ENCODE data around the gene TRIM17. TPM values are rescaled to one million over a fixed set of nuclear protein-coding genes. Genes with fewer than 3 reads are reported as not detected.

The TRIM17 gene
- total and polyA plus RNA-seq, 9 of the 15 experiments (the other 6 are each of a cell fraction or from before 2014, with no cell fraction given) = not detected

DNA sequence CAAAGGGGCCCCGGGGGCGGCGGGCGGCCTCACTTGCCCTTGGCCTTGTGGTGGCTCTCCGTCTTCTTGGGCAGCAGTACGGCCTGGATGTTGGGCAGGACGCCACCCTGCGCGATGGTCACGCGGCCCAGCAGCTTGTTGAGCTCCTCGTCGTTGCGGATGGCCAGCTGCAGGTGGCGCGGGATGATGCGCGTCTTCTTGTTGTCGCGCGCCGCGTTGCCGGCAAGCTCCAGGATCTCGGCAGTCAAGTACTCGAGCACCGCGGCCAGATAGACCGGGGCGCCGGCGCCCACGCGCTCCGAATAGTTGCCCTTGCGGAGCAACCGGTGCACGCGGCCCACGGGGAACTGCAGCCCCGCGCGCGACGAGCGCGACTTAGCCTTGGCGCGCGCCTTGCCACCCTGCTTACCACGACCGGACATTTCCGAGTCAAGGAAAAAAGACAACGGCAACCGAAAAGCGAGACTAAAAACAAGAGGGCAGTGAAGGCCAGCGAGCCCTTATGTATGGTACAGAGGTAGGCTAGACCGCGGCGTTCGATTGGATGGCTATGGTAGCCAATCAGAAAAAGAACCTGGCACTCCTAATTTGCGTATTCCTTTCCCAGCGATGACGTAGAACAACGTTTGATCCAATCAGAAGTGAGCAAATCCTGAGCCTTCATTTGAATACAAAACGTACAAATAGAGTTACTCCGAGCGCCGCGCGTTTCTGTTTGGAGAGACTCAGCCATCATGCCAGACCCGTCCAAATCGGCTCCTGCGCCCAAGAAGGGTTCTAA lies 40.9 kb upstream of the TRIM17 start (continued):
- TF ChIP-seq OTX1 (CRISPR knock-in tag; IDR thresholded peaks at IDR 0.05) (0 out of 2 replicates have a peak, but pooled peaks have one; percentile 53), SMAD4 (CRISPR knock-in tag; conservative IDR thresholded peaks at IDR 0.05) (peak; percentile 82), NR4A1 (CRISPR knock-in tag; IDR thresholded peaks at IDR 0.05) (no peak), NR4A1 (tag; IDR thresholded peaks at IDR 0.05) (peak; percentile 76), SAFB2 (IDR thresholded peaks at IDR 0.05; ENCODE audit: borderline replicate concordance, low read depth, low read length, severe bottlenecking) (no peak), U2AF2 (optimal IDR thresholded peaks at IDR 0.05; ENCODE audit: low read depth, low read length) (no peak), TFAM (CRISPR knock-in tag; conservative IDR thresholded peaks at IDR 0.05) (no peak), SUPT5H (IDR thresholded peaks at IDR 0.05) (peak; percentile 99), EGR1 (conservative IDR thresholded peaks at IDR 0.05) (peak; percentile 93), TCFL5 (CRISPR knock-in tag; conservative IDR thresholded peaks at IDR 0.05) (no peak), NFE2 (IDR thresholded peaks at IDR 0.05; ENCODE audit: low read depth) (peak; percentile 4; the same call in 1 of the 2 replicates), LCOR (CRISPR knock-in tag; IDR thresholded peaks at IDR 0.05) (peak; percentile 91), ZNF133 (CRISPR knock-in tag; IDR thresholded peaks at IDR 0.05) (no peak), SRSF3 (IDR thresholded peaks at IDR 0.05; ENCODE audit: insufficient read depth, low read length) (0 out of 2 replicates have a peak, but pooled peaks have one; percentile 80), SNRNP70 (optimal IDR thresholded peaks at IDR 0.05; ENCODE audit: low read depth, low read length) (no peak), NR2C1 (IDR thresholded peaks at IDR 0.05) (no peak), NR2C1 (tag; IDR thresholded peaks at IDR 0.05) (no peak), RHOXF2B (CRISPR knock-in tag; conservative IDR thresholded peaks at IDR 0.05) (no peak)
- TF ChIP-seq, protein P1, sequence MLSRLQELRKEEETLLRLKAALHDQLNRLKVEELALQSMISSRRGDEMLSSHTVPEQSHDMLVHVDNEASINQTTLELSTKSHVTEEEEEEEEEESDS (CRISPR knock-in tag; IDR thresholded peaks at IDR 0.05) = no peak
- TF ChIP-seq, protein P2, sequence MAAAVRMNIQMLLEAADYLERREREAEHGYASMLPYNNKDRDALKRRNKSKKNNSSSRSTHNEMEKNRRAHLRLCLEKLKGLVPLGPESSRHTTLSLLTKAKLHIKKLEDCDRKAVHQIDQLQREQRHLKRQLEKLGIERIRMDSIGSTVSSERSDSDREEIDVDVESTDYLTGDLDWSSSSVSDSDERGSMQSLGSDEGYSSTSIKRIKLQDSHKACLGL (CRISPR knock-in tag; IDR thresholded peaks at IDR 0.05; ENCODE audit: borderline replicate concordance, poor library complexity, severe bottlenecking) = no peak
- TF ChIP-seq, protein P3, sequence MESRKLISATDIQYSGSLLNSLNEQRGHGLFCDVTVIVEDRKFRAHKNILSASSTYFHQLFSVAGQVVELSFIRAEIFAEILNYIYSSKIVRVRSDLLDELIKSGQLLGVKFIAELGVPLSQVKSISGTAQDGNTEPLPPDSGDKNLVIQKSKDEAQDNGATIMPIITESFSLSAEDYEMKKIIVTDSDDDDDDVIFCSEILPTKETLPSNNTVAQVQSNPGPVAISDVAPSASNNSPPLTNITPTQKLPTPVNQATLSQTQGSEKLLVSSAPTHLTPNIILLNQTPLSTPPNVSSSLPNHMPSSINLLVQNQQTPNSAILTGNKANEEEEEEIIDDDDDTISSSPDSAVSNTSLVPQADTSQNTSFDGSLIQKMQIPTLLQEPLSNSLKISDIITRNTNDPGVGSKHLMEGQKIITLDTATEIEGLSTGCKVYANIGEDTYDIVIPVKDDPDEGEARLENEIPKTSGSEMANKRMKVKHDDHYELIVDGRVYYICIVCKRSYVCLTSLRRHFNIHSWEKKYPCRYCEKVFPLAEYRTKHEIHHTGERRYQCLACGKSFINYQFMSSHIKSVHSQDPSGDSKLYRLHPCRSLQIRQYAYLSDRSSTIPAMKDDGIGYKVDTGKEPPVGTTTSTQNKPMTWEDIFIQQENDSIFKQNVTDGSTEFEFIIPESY (CRISPR knock-in tag; IDR thresholded peaks at IDR 0.05) = peak; percentile 95
- TF ChIP-seq, protein P4, sequence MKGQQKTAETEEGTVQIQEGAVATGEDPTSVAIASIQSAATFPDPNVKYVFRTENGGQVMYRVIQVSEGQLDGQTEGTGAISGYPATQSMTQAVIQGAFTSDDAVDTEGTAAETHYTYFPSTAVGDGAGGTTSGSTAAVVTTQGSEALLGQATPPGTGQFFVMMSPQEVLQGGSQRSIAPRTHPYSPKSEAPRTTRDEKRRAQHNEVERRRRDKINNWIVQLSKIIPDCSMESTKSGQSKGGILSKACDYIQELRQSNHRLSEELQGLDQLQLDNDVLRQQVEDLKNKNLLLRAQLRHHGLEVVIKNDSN (CRISPR knock-in tag; IDR thresholded peaks at IDR 0.05) = peak; percentile 93
- TF ChIP-seq, protein P5, sequence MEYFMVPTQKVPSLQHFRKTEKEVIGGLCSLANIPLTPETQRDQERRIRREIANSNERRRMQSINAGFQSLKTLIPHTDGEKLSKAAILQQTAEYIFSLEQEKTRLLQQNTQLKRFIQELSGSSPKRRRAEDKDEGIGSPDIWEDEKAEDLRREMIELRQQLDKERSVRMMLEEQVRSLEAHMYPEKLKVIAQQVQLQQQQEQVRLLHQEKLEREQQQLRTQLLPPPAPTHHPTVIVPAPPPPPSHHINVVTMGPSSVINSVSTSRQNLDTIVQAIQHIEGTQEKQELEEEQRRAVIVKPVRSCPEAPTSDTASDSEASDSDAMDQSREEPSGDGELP (CRISPR knock-in tag; IDR thresholded peaks at IDR 0.05; ENCODE audit: borderline replicate concordance) = peak; percentile 95
- TF ChIP-seq, protein P6, sequence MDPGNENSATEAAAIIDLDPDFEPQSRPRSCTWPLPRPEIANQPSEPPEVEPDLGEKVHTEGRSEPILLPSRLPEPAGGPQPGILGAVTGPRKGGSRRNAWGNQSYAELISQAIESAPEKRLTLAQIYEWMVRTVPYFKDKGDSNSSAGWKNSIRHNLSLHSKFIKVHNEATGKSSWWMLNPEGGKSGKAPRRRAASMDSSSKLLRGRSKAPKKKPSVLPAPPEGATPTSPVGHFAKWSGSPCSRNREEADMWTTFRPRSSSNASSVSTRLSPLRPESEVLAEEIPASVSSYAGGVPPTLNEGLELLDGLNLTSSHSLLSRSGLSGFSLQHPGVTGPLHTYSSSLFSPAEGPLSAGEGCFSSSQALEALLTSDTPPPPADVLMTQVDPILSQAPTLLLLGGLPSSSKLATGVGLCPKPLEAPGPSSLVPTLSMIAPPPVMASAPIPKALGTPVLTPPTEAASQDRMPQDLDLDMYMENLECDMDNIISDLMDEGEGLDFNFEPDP (CRISPR knock-in tag; IDR thresholded peaks at IDR 0.05) = 0 out of 2 replicates have a peak, but pooled peaks have one; percentile 74

All from K562 (cell line).